GM06990 (cell line): ENCODE results near the gene CDHR2.

Experiments used
- DNase-seq: peaks from one replicate; pipeline ENCODE4 v3.0.0-alpha.2; 2011; ENCODE audit not compliant: insufficient read length; ENCODE audit errors: extremely low read depth
- H3K27me3 ChIP-seq: replicated peaks from 2 replicates; pipeline ENCODE4 v1.6.0; 2011; ENCODE audit warnings: low read length; ENCODE audit not compliant: control insufficient read depth, insufficient read depth
- H3K36me3 ChIP-seq: 2 replicates; pipeline ENCODE4 v1.5.1; 2011; ENCODE audit warnings: low read length; ENCODE audit not compliant: control insufficient read depth, insufficient read depth
- H3K4me3 ChIP-seq: replicated peaks from 2 replicates; pipeline ENCODE4 v1.5.1; 2011; ENCODE audit warnings: low read depth, mild to moderate bottlenecking, control low read depth, low read length
- CTCF ChIP-seq: IDR thresholded peaks from 2 replicates; pipeline ENCODE4 v1.5.1; 2011; ENCODE audit warnings: low read length, control low read depth, mild to moderate bottlenecking, inconsistent platforms; ENCODE audit not compliant: insufficient read depth, poor library complexity, severe bottlenecking

The CDHR2 gene

GRCh38 chr5:176530393-176530982, 18.7 kb upstream of the CDHR2 start:
- DNase-seq, result no peak
- peak overlapping the region; percentile 18; the same call in 1 of the 2 replicates for H3K4me3 ChIP-seq
- no peaks in the 10 kb centered on the region for H3K27me3 ChIP-seq
- peaks cover 41% of the 10 kb centered on the region for H3K36me3 ChIP-seq
- TF ChIP-seq CTCF, result no peak

GRCh38 chr5:176530983-176531901, 17.9 kb upstream of the CDHR2 start:
- Histone ChIP-seq H3K36me3 (peaks cover 41% of the 10 kb centered on the region), H3K27me3 (no peaks in the 10 kb centered on the region), H3K4me3 (no peak overlapping the region)
- TF ChIP-seq CTCF, result no peak
- DNase-seq, result no peak

- Histone ChIP-seq H3K36me3 (peaks cover 41% of the 10 kb centered on the region), H3K4me3 (no peak overlapping the region)
Observed at GRCh38 chr5:176531902-176532493, 17.1 kb upstream of the CDHR2 start.

GRCh38 chr5:176532795-176533194, 16.3 kb upstream of the CDHR2 start:
- no peak overlapping the region for H3K4me3 ChIP-seq
- DNase-seq, result no peak
- peaks cover 35% of the 10 kb centered on the region for H3K36me3 ChIP-seq
- no peaks in the 10 kb centered on the region for H3K27me3 ChIP-seq
- no peak for TF ChIP-seq CTCF

More at GRCh38 chr5:176531902-176532493, 17.1 kb upstream of the CDHR2 start:
- TF ChIP-seq CTCF, result no peak
- DNase-seq, result no peak
- H3K27me3 ChIP-seq, result no peaks in the 10 kb centered on the region

- no peak for DNase-seq
- Histone ChIP-seq H3K36me3 (peaks cover 31% of the 10 kb centered on the region), H3K27me3 (no peaks in the 10 kb centered on the region), H3K4me3 (peak overlapping the region; percentile 34)
- no peak for TF ChIP-seq CTCF
Observed at GRCh38 chr5:176533390-176533789, 15.8 kb upstream of the CDHR2 start.
